Right hindlimb (tissue), 1 donor: Measurements from ENCODE around the gene AP1S2.

Experiments used
- DNase-seq: peaks from one replicate; pipeline ENCODE4 v3.0.0-alpha.2; 2018

Gene AP1S2

GRCh38 chrX:15804563-15804962, 50.0 kb downstream of the AP1S2 start:
- DNase-seq = no peak

- no peak for DNase-seq
These were observed 56.9 kb downstream of the AP1S2 start for GRCh38 chrX:15797707-15798106.

- no peak for DNase-seq
These were observed 63.8 kb downstream of the AP1S2 start for GRCh38 chrX:15790769-15791290.

GRCh38 chrX:15789979-15790768, 64.4 kb downstream of the AP1S2 start, which contains the start of gene ZRSR2:
Gene ZRSR2, plus strand, starts transcription at chrX:15790484. Its CDS starts 12 bp downstream, at chrX:15790496.
- DNase-seq = peak; percentile 83

- no peak for DNase-seq
These were observed 67.7 kb downstream of the AP1S2 start for GRCh38 chrX:15786915-15787314.

GRCh38 chrX:15785176-15785750, 69.3 kb downstream of the AP1S2 start:
- DNase-seq = no peak

- DNase-seq = no peak
These were observed 72.5 kb downstream of the AP1S2 start for GRCh38 chrX:15781961-15782699.
